Gastrocnemius medialis (tissue), 4 donors: ENCODE measurements around the gene ETV6.

Experiments
- POLR2A ChIP-seq, 2 donors: fragments of 450-650 bp; IDR thresholded peaks; one replicate each; pipeline ENCODE4 v1.6.1; 2017; ENCODE audit warnings: antibody characterized with exemption in 2 of 2, mild to moderate bottlenecking in 2 of 2, moderate library complexity in 2 of 2
- TF ChIP-seq, protein P1 (sequence below), 5 experiments: fragments of 450-650 bp in 3 of 5; fragments of 200-600 bp in 2 of 5; sonication (generic) in 2 of 5; IDR thresholded peaks in 4 of 5; conservative IDR thresholded peaks in 1 of 5; 1 replicate in 4 of 5; 2 replicates in 1 of 5; pipeline ENCODE4 v1.5.1; 2016 to 2019; ENCODE audit warnings: antibody characterized with exemption in 5 of 5, mild to moderate bottlenecking in 3 of 5, moderate library complexity in 3 of 5

DNA sequence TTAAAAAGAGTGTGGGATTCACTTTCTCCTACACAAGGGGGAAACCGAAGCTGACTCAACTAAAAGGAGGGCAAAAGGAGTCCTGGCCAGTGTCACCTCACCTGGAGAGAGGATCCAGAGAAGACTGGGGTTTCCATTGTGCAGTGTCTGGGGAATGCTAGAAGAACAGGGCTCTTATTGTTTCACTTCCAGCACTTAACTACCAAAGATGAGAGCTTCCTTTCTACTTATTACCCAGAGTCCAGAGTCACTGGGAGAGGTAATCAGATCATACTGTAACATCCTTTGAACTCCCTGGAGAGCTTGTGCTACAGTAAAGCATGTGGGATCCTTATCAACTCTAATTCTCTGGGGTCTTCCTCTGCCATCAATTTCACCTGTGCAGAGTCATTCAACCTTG is 272.9 kb downstream of the ETV6 start:
- no peak for TF ChIP-seq POLR2A (IDR thresholded peaks at IDR 0.05)
- TF ChIP-seq, protein P1, sequence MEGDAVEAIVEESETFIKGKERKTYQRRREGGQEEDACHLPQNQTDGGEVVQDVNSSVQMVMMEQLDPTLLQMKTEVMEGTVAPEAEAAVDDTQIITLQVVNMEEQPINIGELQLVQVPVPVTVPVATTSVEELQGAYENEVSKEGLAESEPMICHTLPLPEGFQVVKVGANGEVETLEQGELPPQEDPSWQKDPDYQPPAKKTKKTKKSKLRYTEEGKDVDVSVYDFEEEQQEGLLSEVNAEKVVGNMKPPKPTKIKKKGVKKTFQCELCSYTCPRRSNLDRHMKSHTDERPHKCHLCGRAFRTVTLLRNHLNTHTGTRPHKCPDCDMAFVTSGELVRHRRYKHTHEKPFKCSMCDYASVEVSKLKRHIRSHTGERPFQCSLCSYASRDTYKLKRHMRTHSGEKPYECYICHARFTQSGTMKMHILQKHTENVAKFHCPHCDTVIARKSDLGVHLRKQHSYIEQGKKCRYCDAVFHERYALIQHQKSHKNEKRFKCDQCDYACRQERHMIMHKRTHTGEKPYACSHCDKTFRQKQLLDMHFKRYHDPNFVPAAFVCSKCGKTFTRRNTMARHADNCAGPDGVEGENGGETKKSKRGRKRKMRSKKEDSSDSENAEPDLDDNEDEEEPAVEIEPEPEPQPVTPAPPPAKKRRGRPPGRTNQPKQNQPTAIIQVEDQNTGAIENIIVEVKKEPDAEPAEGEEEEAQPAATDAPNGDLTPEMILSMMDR (IDR thresholded peaks at IDR 0.05 in 4 of 5, conservative IDR thresholded peaks at IDR 0.05 in 1 of 5) = no peak
